Activated T-cell treated with anti-CD3 and anti-CD28 coated beads, Interleukin-2, amount 50 U/mL, for 72 hours (primary cell): ENCODE measurements around the gene OTC. TPM values are rescaled to one million over a fixed set of nuclear protein-coding genes. Genes with fewer than 3 reads are reported as not detected.

Experiments used
- ATAC-seq, 2 donors: fragments of 150-1000 bp; cut with Tn5 transposase; replicated peaks in 1 of 2; 2 replicates each; pipeline ENCODE4 v1.10.0; 2021; ENCODE audit warnings: moderate library complexity in 2 of 2, mild to moderate bottlenecking in 1 of 2
- DNase-seq, 2 donors: peaks; one replicate each; pipeline ENCODE4 v3.0.0; 2021 to 2022; ENCODE audit warnings: mixed read lengths in 1 of 2
- H3K27ac Mint-ChIP-seq: one replicate; pipeline ENCODE4 v1.8.0; 2022; ENCODE audit warnings: mild to moderate bottlenecking, moderate library complexity, mixed read lengths
- H3K27me3 Mint-ChIP-seq: one replicate; pipeline ENCODE4 v1.8.0; 2022; ENCODE audit warnings: low read depth, mixed read lengths
- H3K36me3 Mint-ChIP-seq, 2 donors: one replicate each; pipeline ENCODE4 v1.8.0; 2022; ENCODE audit warnings: mixed read lengths in 2 of 2, mild to moderate bottlenecking in 1 of 2; ENCODE audit not compliant: insufficient read depth in 2 of 2
- H3K4me1 Mint-ChIP-seq: one replicate; pipeline ENCODE4 v1.8.0; 2022; ENCODE audit warnings: low read depth, mixed read lengths
- H3K4me3 Mint-ChIP-seq, 2 donors: one replicate each; pipeline ENCODE4 v1.8.0; 2022; ENCODE audit warnings: mild to moderate bottlenecking in 2 of 2, mixed read lengths in 2 of 2, moderate library complexity in 2 of 2
- H3K9me3 Mint-ChIP-seq, 2 donors: one replicate each; pipeline ENCODE4 v1.8.0; 2022; ENCODE audit warnings: mixed read lengths in 2 of 2
- total RNA-seq, 2 donors: library from RNA; stranded (reverse); gene quantifications; one replicate each; pipeline ENCODE4 v1.2.3, GENCODE V29; 2022

OTC gene
- total RNA-seq, 2 donors from 2014 or later: not detected

GRCh38 chrX:38335382-38335781, 17.0 kb upstream of the OTC start:
- ATAC-seq: no peak
- Mint-ChIP-seq H3K36me3 (no peaks in the 10 kb centered on the region), H3K27ac (no peak overlapping the region), H3K4me3 (no peak overlapping the region), H3K4me1 (no peaks in the 10 kb centered on the region), H3K9me3 (no peaks in the 10 kb centered on the region), H3K27me3 (peaks cover 22% of the 10 kb centered on the region)
- DNase-seq: no peak

- no peaks in the 10 kb centered on the region for H3K9me3 Mint-ChIP-seq
- H3K36me3 Mint-ChIP-seq: no peaks in the 10 kb centered on the region
- H3K27ac Mint-ChIP-seq: no peak overlapping the region
- no peak for DNase-seq
- H3K4me1 Mint-ChIP-seq: no peaks in the 10 kb centered on the region
- no peak overlapping the region for H3K4me3 Mint-ChIP-seq
- peaks cover 28% of the 10 kb centered on the region for H3K27me3 Mint-ChIP-seq
- no peak for ATAC-seq
Measured at GRCh38 chrX:38336538-38337240, 15.7 kb upstream of the OTC start.

DNA sequence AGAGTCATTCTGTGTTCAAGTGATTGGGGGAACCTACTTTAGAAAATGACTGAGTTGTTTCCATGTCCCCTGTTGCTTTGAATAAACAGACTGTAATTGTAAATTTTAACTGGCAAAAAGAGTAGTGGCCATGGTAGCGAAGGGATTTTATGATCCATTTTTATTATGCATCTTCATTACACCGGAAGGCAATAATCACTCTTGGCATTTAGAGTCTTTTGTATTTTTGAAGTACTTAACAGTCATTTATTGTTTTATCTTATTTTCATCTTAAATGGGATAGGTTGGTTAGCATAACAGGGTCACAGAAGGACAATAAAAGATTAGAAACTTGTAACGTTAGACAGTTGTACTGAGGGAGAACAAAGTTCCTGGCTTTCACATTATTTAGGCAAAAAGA, 11.0 kb upstream of the OTC start:
- H3K9me3 Mint-ChIP-seq: no peaks in the 10 kb centered on the region
- no peak overlapping the region for H3K27ac Mint-ChIP-seq
- no peak overlapping the region for H3K4me3 Mint-ChIP-seq
- no peaks in the 10 kb centered on the region for H3K36me3 Mint-ChIP-seq
- DNase-seq: no peak
- H3K27me3 Mint-ChIP-seq: peaks cover 40% of the 10 kb centered on the region
- no peaks in the 10 kb centered on the region for H3K4me1 Mint-ChIP-seq
- no peak for ATAC-seq

- peaks cover 5% of the 10 kb centered on the region for H3K4me1 Mint-ChIP-seq
- no peak overlapping the region for H3K27ac Mint-ChIP-seq
- DNase-seq (no peak), ATAC-seq (no peak)
- no peak overlapping the region for H3K4me3 Mint-ChIP-seq
- H3K9me3 Mint-ChIP-seq: no peaks in the 10 kb centered on the region
- no peaks in the 10 kb centered on the region for H3K36me3 Mint-ChIP-seq
- peaks cover 30% of the 10 kb centered on the region for H3K27me3 Mint-ChIP-seq
Measured at GRCh38 chrX:38342853-38343778, 9.3 kb upstream of the OTC start.

DNA sequence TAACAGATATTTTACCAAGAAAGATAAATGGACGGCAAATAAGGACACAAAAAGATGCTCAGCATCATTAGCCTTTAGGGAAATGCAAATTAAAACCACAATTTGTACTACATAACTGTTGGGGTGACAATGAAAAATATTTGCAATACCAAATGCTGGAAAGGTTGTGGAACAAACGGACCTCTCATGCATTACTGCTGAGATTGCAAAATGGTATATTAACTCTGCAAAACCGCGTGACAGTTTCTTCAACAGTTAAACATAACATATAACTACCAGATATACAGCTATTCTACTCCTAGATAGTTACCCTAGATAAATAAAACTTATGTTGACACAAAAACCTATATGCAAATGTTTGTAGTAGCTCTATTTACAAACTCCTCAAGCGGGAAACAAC, 6.3 kb upstream of the OTC start:
- no peak for ATAC-seq
- no peak overlapping the region for H3K4me3 Mint-ChIP-seq
- H3K27ac Mint-ChIP-seq: no peak overlapping the region
- no peaks in the 10 kb centered on the region for H3K9me3 Mint-ChIP-seq
- H3K27me3 Mint-ChIP-seq: peaks cover 38% of the 10 kb centered on the region
- H3K36me3 Mint-ChIP-seq: no peaks in the 10 kb centered on the region
- no peak for DNase-seq
- H3K4me1 Mint-ChIP-seq: peaks cover 5% of the 10 kb centered on the region

DNA sequence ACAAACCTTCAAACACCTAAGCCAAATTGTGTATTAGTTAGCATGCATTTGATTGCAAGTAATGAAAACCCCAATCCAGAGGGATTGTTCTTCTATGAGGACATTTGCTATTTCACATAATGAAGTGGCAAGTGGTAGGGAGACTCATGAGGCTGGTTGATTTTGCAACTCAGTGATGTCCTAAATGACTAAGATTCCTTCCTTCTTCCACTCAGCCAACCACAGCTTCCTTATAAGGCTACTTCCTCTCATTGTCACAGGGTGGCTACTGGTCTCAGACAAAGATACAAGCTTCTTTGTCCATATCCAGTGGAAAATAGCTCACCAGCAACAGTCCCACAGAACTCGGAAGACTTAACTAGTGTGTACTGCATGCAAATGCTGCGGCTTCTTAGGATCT, 5.3 kb upstream of the OTC start:
- ATAC-seq (peak; percentile 59 to 76), DNase-seq (no peak)
- no peak overlapping the region for H3K27ac Mint-ChIP-seq

DNA sequence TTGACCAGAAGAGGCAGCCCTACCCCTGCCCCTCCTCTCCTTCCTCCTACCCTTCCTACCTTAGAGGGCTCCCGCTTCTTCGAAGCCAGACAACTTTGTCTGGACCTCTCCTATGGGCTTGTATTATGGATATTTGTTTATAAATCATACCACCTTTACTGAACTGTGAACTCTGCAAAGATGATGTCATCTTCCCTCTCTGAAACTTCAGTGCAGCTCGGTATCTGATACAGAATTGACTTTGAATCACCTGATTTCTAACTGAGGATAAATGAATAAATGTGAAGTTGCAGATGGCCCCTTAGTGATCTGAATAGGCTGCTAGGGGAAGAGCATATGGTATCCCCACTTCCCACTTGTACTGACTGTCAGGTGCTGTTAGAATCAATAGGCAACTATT, 1.1 kb upstream of the OTC start:
- DNase-seq (no peak), ATAC-seq (no peak)
- Mint-ChIP-seq H3K4me3 (no peak overlapping the region), H3K36me3 (no peaks in the 10 kb centered on the region), H3K4me1 (peaks cover 5% of the 10 kb centered on the region), H3K27me3 (peaks cover 30% of the 10 kb centered on the region), H3K27ac (no peak overlapping the region), H3K9me3 (no peaks in the 10 kb centered on the region)

More for the DNA sequence above, 5.3 kb upstream of the OTC start:
- no peaks in the 10 kb centered on the region for H3K9me3 Mint-ChIP-seq
- H3K36me3 Mint-ChIP-seq: no peaks in the 10 kb centered on the region
- peaks cover 42% of the 10 kb centered on the region for H3K27me3 Mint-ChIP-seq
- no peak overlapping the region for H3K4me3 Mint-ChIP-seq
- H3K4me1 Mint-ChIP-seq: peaks cover 5% of the 10 kb centered on the region

DNA sequence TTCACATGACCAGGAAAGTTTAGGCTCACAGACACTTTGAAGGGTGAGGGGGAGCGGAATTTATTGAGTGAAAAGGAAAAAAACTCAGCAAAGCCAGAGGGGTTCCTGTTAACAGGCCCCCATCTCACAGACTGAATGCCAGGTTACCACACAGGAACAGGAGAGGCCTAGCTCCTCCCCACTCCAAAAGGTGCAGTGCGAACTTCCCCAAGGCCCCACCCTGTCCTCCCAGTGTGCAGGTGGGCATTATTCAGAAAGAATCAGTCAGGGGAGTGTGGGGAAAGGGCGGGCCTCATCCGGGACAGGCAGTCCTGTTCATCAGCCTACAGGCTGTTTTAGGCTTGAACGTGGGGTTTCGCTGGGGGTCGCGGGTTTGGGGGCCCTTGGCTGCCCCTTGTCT, 4.0 kb downstream of the OTC start:
- H3K27ac Mint-ChIP-seq: no peak overlapping the region
- DNase-seq (no peak), ATAC-seq (no peak)
- H3K4me1 Mint-ChIP-seq: no peaks in the 10 kb centered on the region
- H3K36me3 Mint-ChIP-seq: no peaks in the 10 kb centered on the region
- H3K9me3 Mint-ChIP-seq: no peaks in the 10 kb centered on the region
- no peak overlapping the region for H3K4me3 Mint-ChIP-seq
- peaks cover 5% of the 10 kb centered on the region for H3K27me3 Mint-ChIP-seq

GRCh38 chrX:38357747-38358673, 5.6 kb downstream of the OTC start:
- no peak overlapping the region for H3K27ac Mint-ChIP-seq
- H3K27me3 Mint-ChIP-seq: peaks cover 7% of the 10 kb centered on the region
- no peaks in the 10 kb centered on the region for H3K36me3 Mint-ChIP-seq
- no peak overlapping the region for H3K4me3 Mint-ChIP-seq
- no peak for DNase-seq
- no peaks in the 10 kb centered on the region for H3K4me1 Mint-ChIP-seq
- ATAC-seq: no peak
- no peaks in the 10 kb centered on the region for H3K9me3 Mint-ChIP-seq

- peaks cover 20% of the 10 kb centered on the region for H3K27me3 Mint-ChIP-seq
- no peak for ATAC-seq
- H3K36me3 Mint-ChIP-seq: no peaks in the 10 kb centered on the region
- no peak overlapping the region for H3K4me3 Mint-ChIP-seq
- H3K27ac Mint-ChIP-seq: no peak overlapping the region
- H3K4me1 Mint-ChIP-seq: no peaks in the 10 kb centered on the region
- no peaks in the 10 kb centered on the region for H3K9me3 Mint-ChIP-seq
- no peak for DNase-seq
Measured at GRCh38 chrX:38363046-38363445, 10.6 kb downstream of the OTC start.

DNA sequence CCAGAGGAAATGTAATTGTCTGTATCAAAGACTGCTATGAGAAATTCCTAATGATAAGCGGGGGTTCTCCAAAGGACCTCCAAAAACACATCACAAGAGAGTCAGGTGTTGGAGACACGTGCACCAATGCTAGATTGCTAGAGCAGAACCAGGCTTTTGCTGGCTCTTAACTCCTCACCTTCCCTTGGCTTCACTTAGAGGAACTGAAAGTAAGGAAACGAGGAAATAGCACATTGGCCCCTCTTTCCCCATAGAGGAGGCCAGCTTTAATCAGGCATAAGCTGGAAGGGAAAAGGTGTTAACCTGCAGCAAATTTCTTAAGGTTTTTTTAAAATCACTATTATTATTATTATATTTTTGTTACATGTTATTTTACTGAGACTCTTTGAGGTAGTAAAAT, 13.6 kb downstream of the OTC start:
- H3K4me3 Mint-ChIP-seq: no peak overlapping the region
- no peaks in the 10 kb centered on the region for H3K36me3 Mint-ChIP-seq
- no peak for ATAC-seq
- no peaks in the 10 kb centered on the region for H3K4me1 Mint-ChIP-seq
- no peak overlapping the region for H3K27ac Mint-ChIP-seq
- peaks cover 26% of the 10 kb centered on the region for H3K27me3 Mint-ChIP-seq
- no peaks in the 10 kb centered on the region for H3K9me3 Mint-ChIP-seq
- no peak for DNase-seq

DNA sequence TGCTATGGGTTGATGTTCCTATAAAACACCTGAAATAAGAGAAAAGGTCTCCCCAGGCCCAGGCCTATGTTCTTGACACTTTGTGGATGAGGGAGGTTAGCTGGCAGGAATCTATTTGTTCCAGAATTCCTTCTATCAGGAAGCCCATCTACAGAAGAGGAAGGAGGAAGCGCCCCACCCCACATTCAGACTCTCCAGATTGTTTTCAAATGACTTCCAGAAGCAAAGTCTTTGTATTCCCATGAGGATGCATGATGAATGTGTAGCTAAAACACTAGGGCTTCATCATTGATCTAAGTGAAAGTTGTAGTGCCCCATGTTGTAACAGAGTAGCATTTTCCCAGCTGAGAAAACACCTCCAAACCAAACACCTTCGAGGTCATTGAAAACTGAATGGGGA, 16.4 kb downstream of the OTC start:
- DNase-seq: no peak
- Mint-ChIP-seq H3K36me3 (no peaks in the 10 kb centered on the region), H3K4me1 (no peaks in the 10 kb centered on the region), H3K9me3 (no peaks in the 10 kb centered on the region), H3K4me3 (no peak overlapping the region), H3K27me3 (peaks cover 27% of the 10 kb centered on the region), H3K27ac (no peak overlapping the region)
- no peak for ATAC-seq

DNA sequence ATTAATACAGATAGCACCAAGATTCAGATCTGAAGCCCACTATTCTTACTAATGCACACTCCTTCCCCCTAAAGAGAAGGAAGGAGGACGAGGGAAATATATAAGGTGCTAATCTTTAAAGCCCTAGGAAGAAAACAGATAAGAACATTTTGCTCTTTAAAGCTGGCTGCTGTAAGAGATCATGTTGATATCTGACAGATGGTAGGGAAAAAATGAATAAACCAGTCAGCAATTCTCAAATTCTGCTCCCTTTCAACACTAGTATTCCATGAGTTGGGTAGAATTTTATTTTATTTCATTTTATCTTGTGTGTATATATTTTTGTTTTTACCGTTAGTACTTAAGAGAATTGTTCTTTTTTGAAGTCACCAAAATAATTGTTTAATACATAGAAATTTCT, 19.2 kb downstream of the OTC start:
- H3K4me3 Mint-ChIP-seq: no peak overlapping the region
- DNase-seq (no peak), ATAC-seq (no peak)
- H3K36me3 Mint-ChIP-seq: no peaks in the 10 kb centered on the region
- H3K27ac Mint-ChIP-seq: no peak overlapping the region
- no peaks in the 10 kb centered on the region for H3K4me1 Mint-ChIP-seq
- no peaks in the 10 kb centered on the region for H3K9me3 Mint-ChIP-seq
- H3K27me3 Mint-ChIP-seq: peaks cover 15% of the 10 kb centered on the region
